Smooth muscle cell (in vitro differentiated cells): ENCODE data around the gene LILRA5. TPM values are rescaled to one million over a fixed set of nuclear protein-coding genes. Genes with fewer than 3 reads are reported as not detected.

Experiments
- DNase-seq: peaks from one replicate; lab custom pipeline; 2025; ENCODE audit not compliant: unreplicated experiment; lab: John Stamatoyannopoulos, UW
- H2AFZ ChIP-seq: fragments of 200-600 bp; sonication (generic); 2 replicates; pipeline ENCODE4 v1.6.0; 2016; ENCODE audit warnings: antibody characterized with exemption, low read depth, mild to moderate bottlenecking
- H3F3A ChIP-seq: fragments of 200-600 bp; sonication (generic); 2 replicates; pipeline ENCODE4 v1.6.0; 2017; ENCODE audit warnings: antibody characterized with exemption, low read depth
- H3K27ac ChIP-seq: fragments of 200-600 bp; sonication (generic); 2 replicates; pipeline ENCODE4 v1.5.1; 2016; ENCODE audit warnings: low read depth, mild to moderate bottlenecking
- H3K27me3 ChIP-seq: fragments of 200-600 bp; sonication (generic); 2 replicates; pipeline ENCODE4 v1.6.1; 2016; ENCODE audit warnings: low read depth, mild to moderate bottlenecking
- H3K36me3 ChIP-seq: fragments of 200-600 bp; sonication (generic); 2 replicates; pipeline ENCODE4 v1.5.1; 2016; ENCODE audit warnings: low read depth
- H3K4me1 ChIP-seq: fragments of 200-600 bp; sonication (generic); 2 replicates; pipeline ENCODE4 v1.5.1; 2016; ENCODE audit warnings: low read depth
- H3K4me2 ChIP-seq: fragments of 200-600 bp; sonication (generic); 2 replicates; pipeline ENCODE4 v1.6.0; 2016; ENCODE audit warnings: mild to moderate bottlenecking
- H3K4me3 ChIP-seq: fragments of 200-600 bp; sonication (generic); 2 replicates; pipeline ENCODE4 v1.5.1; 2016; ENCODE audit warnings: mild to moderate bottlenecking
- H3K79me2 ChIP-seq: fragments of 200-600 bp; sonication (generic); 2 replicates; pipeline ENCODE4 v1.6.0; 2016; ENCODE audit warnings: low read depth, mild to moderate bottlenecking
- H3K9ac ChIP-seq: fragments of 200-600 bp; sonication (generic); 2 replicates; pipeline ENCODE4 v1.6.0; 2016; ENCODE audit warnings: low read depth
- H3K9me3 ChIP-seq: fragments of 200-600 bp; sonication (generic); replicated peaks from 2 replicates; pipeline ENCODE4 v1.5.1; 2016; ENCODE audit warnings: low read depth
- H4K20me1 ChIP-seq: fragments of 200-600 bp; sonication (generic); 2 replicates; pipeline ENCODE4 v1.6.0; 2016; ENCODE audit warnings: low read depth
- whole genome bisulfite sequencing: methylation state at CpG from one replicate; pipeline ENCODE4 v1.1.7; 2016; ENCODE audit warnings: low lambda C conversion rate; 5-methylcytosine and 5-hydroxymethylcytosine counted together
- polyA plus RNA-seq: library from polyadenylated mRNA; unstranded; fragments of >200 nt; fragmentation: Nextera tagmentation; extraction: Ambion mirVana; gene quantifications from 2 replicates; pipeline ENCODE4 v1.2.1, GENCODE V29; 2016
- total RNA-seq: library from RNA; depleted of rRNA; stranded (reverse); fragments of >200 nt; gene quantifications from 2 replicates; pipeline ENCODE4 v1.2.3, GENCODE V29; 2014
- TF ChIP-seq, protein P1 (sequence below): fragments of 200-600 bp; sonication (generic); IDR thresholded peaks from 2 replicates; pipeline ENCODE4 v1.5.1; 2017; ENCODE audit warnings: borderline replicate concordance, mild to moderate bottlenecking, antibody characterized with exemption; ENCODE audit not compliant: insufficient read depth, poor library complexity, severe bottlenecking

LILRA5 gene
- total and polyA plus RNA-seq, 2 experiments from 2014 or later, result not detected

DNA sequence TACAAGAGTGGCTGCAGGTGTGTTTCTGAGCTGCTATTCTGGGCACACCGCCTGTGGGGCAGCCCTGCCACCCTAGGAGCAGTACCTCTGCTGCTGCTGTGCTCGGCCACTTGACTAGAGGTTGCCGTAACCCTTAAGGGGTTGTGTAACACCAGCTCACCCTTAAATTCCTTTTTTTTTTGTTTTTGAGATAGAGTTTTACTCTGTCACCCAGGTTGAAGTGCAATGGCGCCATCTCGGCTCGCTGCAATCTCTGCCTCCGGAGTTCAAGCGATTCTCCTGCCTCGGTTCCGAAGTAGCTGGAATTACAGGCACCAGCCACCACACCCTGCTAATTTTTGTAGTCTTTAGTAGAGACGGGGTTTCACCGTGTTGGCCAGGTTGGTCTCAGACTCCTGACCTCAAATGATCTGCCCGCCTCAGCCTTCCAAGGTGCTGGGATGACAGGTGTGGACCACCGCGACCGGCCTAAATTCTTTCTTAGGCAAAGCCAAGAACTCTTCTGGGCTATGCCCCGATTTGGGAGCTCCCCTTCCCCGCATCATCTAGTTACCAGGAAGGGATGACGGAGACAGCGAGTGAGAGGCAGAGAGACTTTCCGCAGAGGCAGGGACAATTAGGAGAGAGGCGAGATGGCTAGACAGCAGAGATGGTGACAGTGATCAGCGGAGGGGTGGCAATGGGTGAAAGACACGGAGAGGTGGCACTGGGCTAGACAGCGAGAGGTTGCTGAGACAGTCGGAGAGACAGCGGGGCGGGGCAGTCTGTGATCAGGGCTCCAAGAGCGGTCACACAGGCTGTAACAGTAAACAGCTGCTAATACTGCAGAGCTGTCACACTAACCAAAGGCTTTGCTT lies 4.4 kb upstream of the LILRA5 start:
- no peak overlapping the region for H3K27ac ChIP-seq
- H3K4me3 ChIP-seq, result no peak overlapping the region
- H3K36me3 ChIP-seq, result no peaks in the 10 kb centered on the region
- no peaks in the 10 kb centered on the region for H3K4me1 ChIP-seq
- no peak overlapping the region for H3K9ac ChIP-seq
- H3K4me2 ChIP-seq, result no peak overlapping the region
- no peak for DNase-seq
- no peaks in the 10 kb centered on the region for H3K27me3 ChIP-seq
- TF ChIP-seq, protein P1, sequence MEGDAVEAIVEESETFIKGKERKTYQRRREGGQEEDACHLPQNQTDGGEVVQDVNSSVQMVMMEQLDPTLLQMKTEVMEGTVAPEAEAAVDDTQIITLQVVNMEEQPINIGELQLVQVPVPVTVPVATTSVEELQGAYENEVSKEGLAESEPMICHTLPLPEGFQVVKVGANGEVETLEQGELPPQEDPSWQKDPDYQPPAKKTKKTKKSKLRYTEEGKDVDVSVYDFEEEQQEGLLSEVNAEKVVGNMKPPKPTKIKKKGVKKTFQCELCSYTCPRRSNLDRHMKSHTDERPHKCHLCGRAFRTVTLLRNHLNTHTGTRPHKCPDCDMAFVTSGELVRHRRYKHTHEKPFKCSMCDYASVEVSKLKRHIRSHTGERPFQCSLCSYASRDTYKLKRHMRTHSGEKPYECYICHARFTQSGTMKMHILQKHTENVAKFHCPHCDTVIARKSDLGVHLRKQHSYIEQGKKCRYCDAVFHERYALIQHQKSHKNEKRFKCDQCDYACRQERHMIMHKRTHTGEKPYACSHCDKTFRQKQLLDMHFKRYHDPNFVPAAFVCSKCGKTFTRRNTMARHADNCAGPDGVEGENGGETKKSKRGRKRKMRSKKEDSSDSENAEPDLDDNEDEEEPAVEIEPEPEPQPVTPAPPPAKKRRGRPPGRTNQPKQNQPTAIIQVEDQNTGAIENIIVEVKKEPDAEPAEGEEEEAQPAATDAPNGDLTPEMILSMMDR, result no peak
- H3K79me2 ChIP-seq, result no peaks in the 10 kb centered on the region
- no peaks in the 10 kb centered on the region for H3K9me3 ChIP-seq
- no peak overlapping the region for H2AFZ ChIP-seq
- no peaks in the 10 kb centered on the region for H4K20me1 ChIP-seq
- no peaks in the 10 kb centered on the region for H3F3A ChIP-seq
- WGBS, result 83% methylated on average over 29 of the region's 29 CpGs

DNA sequence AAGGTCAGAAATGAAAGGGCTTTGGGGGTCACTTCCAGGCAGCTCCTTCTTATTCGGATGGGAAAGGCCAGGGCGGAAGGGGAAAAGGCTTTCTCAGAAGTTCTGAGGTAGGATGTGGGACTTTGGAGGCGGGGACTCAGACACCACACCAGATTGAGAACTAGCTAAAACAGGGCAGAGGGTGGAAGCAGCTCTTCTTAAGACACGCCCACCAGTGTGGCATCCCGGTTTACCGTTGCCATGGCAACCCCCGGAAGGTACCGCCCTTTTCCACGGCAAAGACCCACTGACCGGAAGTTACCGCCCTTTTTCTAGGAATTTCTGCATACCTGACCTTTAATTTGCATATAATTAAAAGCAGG lies 3.8 kb upstream of the LILRA5 start:
- Histone ChIP-seq H3K4me2 (no peak overlapping the region), H3F3A (no peaks in the 10 kb centered on the region), H3K27me3 (no peaks in the 10 kb centered on the region), H3K36me3 (no peaks in the 10 kb centered on the region), H3K4me3 (no peak overlapping the region), H3K79me2 (no peaks in the 10 kb centered on the region), H3K27ac (no peak overlapping the region), H3K4me1 (no peaks in the 10 kb centered on the region), H4K20me1 (no peaks in the 10 kb centered on the region), H3K9me3 (no peaks in the 10 kb centered on the region), H3K9ac (no peak overlapping the region), H2AFZ (no peak overlapping the region)
- TF ChIP-seq, protein P1, result no peak
- WGBS, result 73% methylated on average over 11 of the region's 11 CpGs
- DNase-seq, result no peak

DNA sequence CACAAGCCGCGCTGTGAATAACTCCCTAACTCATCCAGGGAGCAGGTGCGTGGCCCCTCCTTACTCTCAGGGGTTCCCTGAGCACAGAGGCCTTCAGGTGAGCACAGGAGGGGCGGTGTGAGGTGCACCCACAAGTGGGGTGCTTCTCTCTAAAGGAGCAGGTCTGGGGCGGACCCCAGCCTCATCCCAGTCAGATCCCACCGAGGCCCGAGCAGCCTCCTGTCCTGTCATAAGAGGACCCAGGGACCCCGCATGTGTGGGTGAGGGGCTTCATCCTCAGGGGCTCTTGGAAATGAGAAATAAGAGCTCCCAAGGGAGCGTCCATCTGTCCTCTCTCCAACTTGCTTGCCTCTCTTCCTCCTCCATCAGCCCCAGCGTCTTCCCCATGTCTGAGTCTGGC lies 3.0 kb upstream of the LILRA5 start:
- DNase-seq, result no peak
- H3F3A ChIP-seq, result no peaks in the 10 kb centered on the region

More for the DNA sequence above, 3.0 kb upstream of the LILRA5 start:
- Histone ChIP-seq H4K20me1 (no peaks in the 10 kb centered on the region), H3K79me2 (no peaks in the 10 kb centered on the region), H3K36me3 (no peaks in the 10 kb centered on the region), H3K27ac (no peak overlapping the region), H3K4me2 (no peak overlapping the region), H2AFZ (no peak overlapping the region), H3K4me3 (no peak overlapping the region), H3K4me1 (no peaks in the 10 kb centered on the region), H3K27me3 (no peaks in the 10 kb centered on the region), H3K9ac (no peak overlapping the region), H3K9me3 (no peaks in the 10 kb centered on the region)
- WGBS, result 79% methylated on average over 10 of the region's 10 CpGs
- TF ChIP-seq, protein P1, result no peak
